EL (cell line): ENCODE measurements around the gene RGS6.

ENCODE experiments used
- DNase-seq: peaks from one replicate; pipeline ENCODE4 v3.0.0-alpha.2; 2016

Gene RGS6

GRCh38 chr14:71952381-71953363 is 20.4 kb downstream of the RGS6 start:
- DNase-seq, result no peak

DNA sequence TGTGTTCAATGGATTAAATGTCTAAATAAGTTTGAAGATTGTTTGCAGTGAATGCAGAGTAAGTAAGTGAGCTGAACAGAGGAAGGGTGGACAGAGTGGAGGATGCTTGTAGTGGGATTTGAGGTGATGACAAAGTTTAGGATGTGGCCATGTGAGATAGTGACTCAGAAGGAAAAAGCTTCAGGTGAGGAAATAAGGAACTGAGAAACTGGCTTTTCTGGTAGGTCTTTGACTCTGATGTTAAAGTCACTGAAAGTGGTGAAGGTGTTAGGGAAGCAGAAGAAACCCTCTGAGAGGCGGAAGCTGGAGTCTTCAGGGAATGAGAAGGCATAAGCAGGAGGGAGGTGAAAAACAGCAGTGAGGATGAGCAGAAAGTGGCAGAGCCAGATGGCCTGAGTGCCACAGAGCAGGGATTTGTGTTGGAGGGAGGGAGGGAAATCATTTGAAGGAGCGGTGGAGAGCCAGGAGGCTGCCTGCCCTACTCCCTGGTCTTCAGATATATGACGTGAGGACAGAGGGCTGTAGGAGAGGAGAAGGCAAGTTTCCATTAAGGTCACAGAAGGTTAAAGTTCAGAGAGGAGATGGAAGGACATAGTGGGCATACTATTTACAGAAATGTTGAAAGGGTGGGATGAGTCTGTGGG is 24.8 kb downstream of the RGS6 start:
- DNase-seq, result no peak

DNA sequence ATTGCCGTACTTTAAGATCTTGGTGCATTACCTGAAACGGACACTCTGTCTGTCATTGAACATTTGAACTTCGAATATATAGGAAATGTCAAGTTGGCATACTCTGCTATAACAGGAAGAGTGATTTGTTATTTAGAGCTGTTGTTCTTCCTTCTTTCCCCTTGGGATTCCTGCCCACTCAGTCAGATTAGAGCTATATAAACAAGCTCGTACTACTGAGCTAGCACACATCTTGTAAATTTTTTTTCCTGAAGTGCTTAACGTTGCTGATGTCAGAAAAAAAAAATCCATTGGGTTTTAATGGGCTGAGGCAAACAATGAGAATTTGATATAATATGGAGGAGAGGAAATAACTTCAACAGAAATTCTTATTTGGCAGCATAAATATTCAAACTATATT is 26.8 kb downstream of the RGS6 start:
- no peak for DNase-seq

DNA sequence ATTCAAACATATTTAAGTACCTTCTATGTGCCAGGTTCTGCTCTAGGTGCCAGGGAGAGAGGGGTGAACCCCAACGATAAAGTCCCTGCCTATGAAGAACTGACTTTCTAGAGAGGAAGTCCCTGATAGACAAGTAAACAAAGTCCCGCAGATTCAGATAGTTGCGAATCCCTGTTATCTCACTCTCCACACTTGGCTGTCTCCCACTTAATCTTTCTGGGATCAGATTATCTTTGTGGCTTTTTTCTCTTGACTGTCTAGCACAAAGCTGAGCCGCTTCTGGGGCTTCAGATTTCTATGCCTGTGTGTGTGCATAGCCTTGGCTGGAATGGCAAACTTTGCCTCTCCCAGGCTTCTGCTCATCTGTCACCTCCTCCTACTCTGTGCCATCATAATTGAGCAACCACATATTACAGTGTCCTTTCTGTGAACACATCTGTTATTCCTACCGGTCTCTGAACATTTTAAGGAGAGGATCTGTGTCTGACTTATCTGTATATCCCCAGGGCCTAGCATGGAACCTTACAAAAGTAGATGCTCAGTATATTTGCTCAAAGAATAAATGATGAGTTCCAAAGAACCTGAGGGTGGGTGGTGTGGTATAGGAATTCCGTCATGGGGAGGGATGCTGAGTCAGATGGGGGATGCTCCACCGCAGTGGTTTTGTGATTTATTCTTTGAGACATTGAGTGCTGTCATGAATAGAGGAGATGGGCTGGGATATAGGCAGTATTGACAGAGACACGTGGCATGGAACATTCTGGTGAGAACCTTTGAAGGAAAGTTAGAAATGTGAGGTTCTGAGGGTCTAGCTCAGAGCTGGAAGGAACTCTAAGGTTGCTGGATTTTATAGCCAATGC is 28.5 kb downstream of the RGS6 start:
- no peak for DNase-seq

- DNase-seq, result no peak
These were observed 29.7 kb downstream of the RGS6 start for GRCh38 chr14:71961972-71962371.

DNA sequence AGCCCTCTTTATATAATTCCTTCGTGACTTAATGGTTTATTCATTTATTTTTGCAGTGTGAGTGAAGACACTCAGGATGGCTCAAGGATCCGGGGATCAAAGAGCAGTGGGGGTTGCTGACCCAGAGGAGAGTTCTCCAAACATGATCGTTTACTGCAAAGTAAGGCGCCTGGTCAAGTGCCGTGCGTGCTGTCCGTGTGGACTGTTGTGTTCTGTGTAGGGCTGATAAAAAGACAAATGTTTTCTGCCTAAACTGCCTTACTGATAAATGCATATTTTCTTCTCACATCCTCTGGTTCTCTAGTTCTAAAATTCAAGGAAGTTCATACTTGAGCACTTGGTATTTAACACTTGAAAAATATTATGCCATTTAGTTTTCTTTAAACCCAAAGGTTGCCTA is 32.5 kb downstream of the RGS6 start:
- DNase-seq, result no peak

DNA sequence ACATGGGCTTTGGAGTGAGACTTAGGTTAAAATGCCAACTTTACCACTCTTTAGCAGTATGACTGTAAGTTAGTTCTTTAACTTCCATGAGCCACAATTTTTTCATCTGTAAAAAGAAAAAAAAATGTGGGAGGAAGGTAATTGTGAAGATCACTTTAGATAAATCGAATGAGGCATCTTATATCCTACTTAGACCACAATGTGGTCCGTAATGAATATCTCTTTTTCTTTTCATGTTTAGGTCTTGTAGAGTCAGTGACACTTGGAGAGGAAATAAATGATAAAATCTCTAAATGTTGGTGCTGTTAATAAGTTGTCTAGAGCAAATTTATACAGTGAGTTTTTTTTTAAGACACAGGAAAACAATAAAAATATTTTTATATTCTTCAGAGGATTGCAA is 34.3 kb downstream of the RGS6 start:
- DNase-seq, result no peak

DNA sequence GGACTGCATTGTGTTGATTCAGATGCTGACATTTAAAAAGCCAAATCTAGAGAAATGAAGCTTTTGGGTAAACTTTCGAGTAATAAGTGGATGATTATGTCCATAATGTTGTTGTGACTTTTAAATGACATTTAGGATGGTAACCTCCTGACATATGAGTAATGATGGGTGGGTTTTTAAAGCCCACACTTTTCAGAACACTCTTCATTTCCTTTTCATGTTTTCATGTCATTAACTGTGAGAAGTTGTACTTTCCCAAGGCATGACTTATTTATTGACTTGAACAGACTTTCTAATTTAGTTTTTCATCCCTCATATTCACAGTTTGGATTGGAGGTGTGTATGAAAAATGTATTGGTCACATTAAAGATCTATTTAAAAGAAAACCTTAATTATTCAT is 35.5 kb downstream of the RGS6 start:
- no peak for DNase-seq

DNA sequence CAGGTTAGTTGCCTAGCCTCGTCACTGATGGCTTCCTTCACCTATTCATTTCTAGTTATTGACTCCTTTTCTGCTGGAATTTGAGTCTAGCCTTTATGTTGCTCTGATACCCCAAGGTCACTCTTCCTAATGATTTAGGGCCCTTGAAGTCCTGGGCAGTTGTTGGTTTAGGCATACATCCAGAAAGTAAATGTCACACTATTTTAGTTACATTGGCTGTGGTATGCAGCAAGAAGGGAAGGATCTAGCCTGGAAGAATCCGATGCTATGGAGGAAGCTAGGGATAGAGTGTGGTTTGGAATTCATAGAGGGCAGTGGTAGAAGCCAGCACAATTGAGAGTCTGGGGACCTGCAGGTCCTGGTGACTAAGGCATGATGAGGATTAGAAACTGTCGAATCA is 38.0 kb downstream of the RGS6 start:
- no peak for DNase-seq

DNA sequence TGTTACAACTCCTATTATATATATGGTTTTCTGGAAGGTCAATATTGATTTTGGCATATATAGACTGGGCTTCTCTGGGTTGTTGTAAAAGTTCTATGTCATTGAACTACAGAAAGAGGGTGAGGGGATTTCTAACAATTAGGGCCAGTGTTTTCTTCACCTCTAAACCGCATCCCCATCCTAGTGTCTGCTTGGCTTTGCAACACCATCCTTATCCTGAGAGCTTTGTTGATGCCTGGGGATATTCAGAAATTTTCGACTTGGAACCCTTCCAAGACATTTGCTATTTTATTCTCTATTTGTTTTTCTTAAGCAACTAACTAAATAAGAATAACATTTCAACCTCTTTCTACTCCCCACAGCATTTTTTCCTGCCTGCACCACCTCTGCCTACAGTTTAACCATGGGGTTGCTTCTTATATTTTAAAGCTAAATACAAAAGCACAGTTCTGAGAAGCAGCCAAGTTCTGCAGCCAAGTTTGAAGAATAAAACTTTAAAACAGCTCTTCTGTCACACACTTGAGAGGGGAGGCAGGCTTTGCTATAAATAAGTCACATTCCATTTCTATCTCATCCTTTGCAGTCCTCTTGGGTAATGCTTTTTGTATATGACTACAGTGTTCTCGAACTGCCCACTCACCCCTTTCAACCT is 53.4 kb downstream of the RGS6 start:
- no peak for DNase-seq

DNA sequence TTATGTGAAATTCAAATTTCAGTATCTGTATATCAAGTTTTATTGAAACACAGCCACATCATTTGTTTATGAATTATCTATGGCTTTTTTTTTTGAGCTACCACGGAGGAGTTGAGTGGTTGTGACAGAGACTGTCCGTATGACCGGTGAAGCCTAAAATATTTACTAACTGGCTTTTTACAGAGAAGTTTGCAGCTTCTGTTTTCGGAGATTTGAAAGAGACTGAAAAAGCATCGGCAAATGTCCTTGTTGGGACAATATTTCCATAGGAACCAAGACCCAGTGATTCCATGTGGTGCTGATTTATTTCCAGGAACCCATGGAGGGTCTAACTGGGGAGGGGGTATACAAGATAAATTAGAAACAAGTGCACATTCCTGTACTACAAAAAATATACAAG is 56.2 kb downstream of the RGS6 start:
- no peak for DNase-seq

DNA sequence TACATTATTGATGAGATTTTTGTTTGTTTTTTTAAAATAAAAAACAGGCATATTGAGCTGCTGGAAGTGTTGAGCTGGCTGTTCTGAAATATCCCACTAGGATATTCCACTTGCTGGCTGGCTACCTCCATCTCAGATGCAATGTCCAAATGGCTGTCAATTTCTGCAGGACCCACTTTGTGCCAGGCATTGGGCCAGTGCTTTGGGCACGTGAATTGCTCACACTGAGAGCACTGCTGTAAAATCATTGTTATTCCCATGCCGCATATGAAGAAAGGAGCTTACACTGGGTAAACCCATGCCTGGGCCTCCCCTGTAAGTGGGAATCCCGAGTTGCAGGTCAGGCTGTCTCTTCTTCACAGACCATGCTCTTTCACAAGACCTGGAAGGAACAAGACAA is 56.7 kb downstream of the RGS6 start:
- no peak for DNase-seq

DNA sequence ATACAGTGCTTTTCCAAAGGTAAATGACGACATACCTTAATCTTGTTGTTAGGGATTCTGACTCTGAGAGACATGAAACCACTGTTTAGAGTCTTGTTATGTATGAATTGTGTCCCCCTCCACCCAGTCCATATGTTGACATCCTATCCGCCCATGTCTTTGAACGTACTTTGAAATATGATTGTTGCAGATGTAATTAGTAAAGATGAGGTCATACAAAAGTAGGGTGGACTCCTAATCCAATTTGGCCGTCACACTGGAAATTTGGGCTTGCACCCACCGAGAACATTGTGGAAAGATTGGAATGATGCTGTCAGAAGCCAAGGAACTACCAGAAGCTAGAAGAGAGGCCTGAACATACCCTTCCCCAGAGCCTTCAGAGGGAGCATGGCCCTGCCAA is 62.2 kb downstream of the RGS6 start:
- no peak for DNase-seq

DNA sequence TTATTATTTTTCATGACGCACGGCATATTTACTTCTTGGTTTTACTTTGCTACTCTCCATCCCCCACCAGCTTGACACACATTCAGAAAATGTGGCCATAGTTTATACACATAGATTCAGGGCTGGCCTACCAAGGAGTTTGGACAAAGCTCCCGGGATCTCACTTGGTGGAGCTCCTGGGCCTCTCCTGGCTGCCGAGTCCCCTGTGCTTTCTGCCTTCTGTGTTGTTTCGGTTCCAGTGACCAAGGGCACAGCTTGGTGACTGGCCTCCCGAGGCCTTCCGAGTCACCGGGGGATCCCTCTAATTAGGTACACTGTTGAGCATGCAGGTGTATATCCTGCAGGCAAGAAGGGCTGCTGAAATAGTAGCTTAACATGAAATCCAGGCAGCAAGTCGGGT is 63.5 kb downstream of the RGS6 start:
- no peak for DNase-seq

DNA sequence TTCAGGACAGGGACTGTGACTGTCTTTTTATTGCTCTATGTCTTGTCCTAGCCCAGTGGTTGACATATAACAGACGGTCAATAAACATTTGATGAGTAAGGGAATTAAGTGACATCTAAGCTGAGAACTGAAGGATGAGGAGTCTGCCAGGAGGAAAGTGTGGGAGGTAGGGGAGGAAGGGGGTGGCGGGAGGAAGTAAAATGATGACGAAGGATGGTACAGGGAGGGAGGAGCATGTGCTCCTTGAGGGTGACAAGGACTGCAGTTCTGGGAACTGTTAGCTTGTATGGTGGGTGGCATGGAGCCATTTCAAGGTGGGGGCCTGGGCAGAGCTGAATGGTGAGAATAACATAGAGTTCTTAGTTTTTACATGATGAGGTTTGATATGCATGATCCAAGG is 64.4 kb downstream of the RGS6 start:
- DNase-seq, result no peak

DNA sequence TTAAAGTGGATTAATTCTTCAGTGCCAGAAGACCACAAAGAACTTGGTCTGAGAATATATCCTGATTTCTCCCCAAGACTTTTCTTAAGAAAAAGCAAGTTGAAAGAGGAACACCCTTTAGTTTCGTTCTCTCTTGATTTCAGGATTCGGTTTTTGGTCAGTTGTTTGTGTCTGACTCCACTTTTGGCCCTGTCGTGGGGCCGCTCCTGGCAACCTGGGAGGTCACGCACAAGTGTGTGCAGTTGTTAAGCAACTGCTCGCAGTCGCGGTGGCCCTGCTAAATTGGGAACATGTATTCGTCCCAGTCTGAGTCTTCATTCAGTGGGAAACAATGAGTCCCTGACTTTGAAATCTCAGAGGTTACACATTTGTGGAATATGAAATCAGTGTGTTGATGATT is 68.7 kb downstream of the RGS6 start:
- no peak for DNase-seq

GRCh38 chr14:72002731-72003130 is 70.5 kb downstream of the RGS6 start:
- DNase-seq, result no peak

GRCh38 chr14:72008666-72009065 is 76.4 kb downstream of the RGS6 start:
- DNase-seq, result no peak

- DNase-seq, result no peak
These were observed 78.2 kb downstream of the RGS6 start for GRCh38 chr14:72010474-72010873.

DNA sequence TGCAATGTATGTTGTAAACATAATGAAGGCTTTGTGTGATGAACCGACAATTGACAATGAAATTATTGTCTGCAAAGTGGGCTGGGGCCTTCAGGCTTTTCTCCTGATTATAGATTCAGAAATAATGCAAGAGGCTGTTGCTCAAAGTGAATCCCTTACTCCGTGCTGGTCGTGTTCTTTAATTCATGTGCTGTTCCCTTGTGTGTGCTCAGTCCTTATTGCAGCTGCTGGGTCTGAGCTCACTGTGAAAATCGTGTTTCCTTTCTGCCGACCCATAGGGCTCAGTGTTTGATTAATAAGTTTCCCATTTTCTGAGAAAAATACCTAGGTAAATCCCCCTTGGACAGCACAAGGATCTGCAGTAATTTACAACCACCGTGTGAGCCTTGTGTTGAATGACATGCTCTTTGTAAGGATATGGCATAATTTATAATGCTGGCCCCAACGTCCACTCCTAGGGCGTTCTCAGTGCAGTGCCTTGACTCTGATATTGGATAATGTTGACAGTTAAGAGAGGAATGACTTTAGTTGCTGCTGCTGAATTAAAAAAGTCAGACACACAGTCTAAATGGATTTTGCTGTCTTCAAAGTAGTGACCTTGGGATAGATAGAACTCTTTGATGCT is 81.6 kb downstream of the RGS6 start:
- DNase-seq, result no peak

DNA sequence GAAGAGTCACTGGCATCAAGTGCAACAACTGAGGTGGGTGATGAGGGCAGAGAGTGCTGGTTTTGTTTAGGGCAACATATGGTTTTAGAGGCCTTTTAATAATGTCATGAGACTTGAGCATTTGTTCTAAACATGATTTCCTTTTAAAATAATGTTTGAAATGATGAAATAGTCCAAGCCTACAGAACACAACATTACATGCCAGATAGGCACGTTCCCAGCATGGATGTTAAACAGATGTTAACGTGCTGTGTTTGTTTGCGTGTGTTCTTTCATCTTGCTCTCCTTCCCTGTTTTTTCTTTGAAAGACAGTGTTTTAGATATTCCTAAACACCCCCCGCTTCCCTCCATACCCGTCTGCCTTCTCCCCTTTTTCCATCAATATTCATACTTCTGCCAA is 82.3 kb downstream of the RGS6 start:
- no peak for DNase-seq

DNA sequence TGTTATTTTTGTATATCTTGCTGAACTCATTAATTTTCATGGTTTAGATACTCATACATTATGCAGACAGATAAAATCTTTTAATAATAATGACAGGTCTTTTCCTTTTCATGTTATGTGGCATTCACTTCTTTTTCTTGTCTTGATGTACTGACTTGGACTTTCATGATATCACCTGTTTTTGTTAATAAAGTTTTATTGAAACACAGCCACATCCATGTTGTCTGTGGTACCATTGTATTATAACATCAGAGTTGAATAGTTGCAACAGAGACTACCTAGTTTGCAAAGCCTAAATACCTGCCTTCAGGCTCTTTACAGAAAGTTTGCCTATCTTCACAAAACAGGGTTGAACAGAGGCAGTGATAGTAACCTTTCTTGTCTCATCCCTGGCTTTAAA is 85.1 kb downstream of the RGS6 start:
- DNase-seq, result no peak
